Vagina (tissue), 2 donors: ENCODE measurements around the gene RBM42. TPM values are rescaled to one million over a fixed set of nuclear protein-coding genes. Genes with fewer than 3 reads are reported as not detected.

ENCODE experiments used
- DNase-seq, 2 donors: peaks; one replicate each; pipeline ENCODE4 v3.0.0-alpha.2; 2017; ENCODE audit errors: extremely low spot score in 2 of 2
- H3K27ac ChIP-seq: fragments of 200-600 bp; sonication (generic); one replicate; pipeline ENCODE4 v1.5.1; 2019
- H3K27me3 ChIP-seq: fragments of 200-600 bp; sonication (generic); one replicate; pipeline ENCODE4 v1.5.1; 2019
- H3K36me3 ChIP-seq, 2 donors: fragments of 200-600 bp; sonication (generic); one replicate each; pipeline ENCODE4 v1.5.1; 2017 to 2019
- H3K4me1 ChIP-seq: fragments of 200-600 bp; sonication (generic); one replicate; pipeline ENCODE4 v1.5.1; 2019
- H3K4me3 ChIP-seq, 2 donors: fragments of 200-600 bp; sonication (generic); 1 replicate in 1 of 2; 2 replicates in 1 of 2; pipeline ENCODE4 v1.5.1; 2016 to 2019
- H3K9me3 ChIP-seq: fragments of 200-600 bp; sonication (generic); one replicate; pipeline ENCODE4 v1.5.1; 2019
- CTCF ChIP-seq, 3 experiments: fragments of 450-650 bp in 2 of 3; fragments of 200-600 bp in 1 of 3; sonication (generic) in 1 of 3; IDR thresholded peaks; one replicate each; pipeline ENCODE4 v1.5.1; 2017 to 2019; ENCODE audit warnings: antibody characterized with exemption in 3 of 3, mild to moderate bottlenecking in 2 of 3, moderate library complexity in 2 of 3
- POLR2A ChIP-seq, 2 donors: fragments of 450-650 bp; IDR thresholded peaks; one replicate each; pipeline ENCODE4 v1.6.1; 2017; ENCODE audit warnings: antibody characterized with exemption in 2 of 2, mild to moderate bottlenecking in 2 of 2, moderate library complexity in 2 of 2
- POLR2AphosphoS5 ChIP-seq, 2 donors: sonication (generic); formaldehyde crosslinking; IDR thresholded peaks; one replicate each; pipeline ENCODE4 v1.9.0; 2017; ENCODE audit warnings: antibody characterized with exemption in 2 of 2, mild to moderate bottlenecking in 2 of 2, low read depth in 1 of 2; ENCODE audit not compliant: insufficient read depth in 1 of 2
- intact Hi-C: fragments of 100-400 bp; cut with DNase I; formaldehyde crosslinking; loops from one replicate; pipeline ENCODE4 v1.15.1; 2023
- total RNA-seq: library from RNA; depleted of rRNA; stranded (reverse); fragments of >200 nt; gene quantifications from one replicate; pipeline ENCODE4 v1.2.3, GENCODE V29; 2016

The RBM42 gene
- total RNA-seq, 1 donor from 2014 or later, result 54.3 TPM

- intact Hi-C loops, result no loop called here
- H3K4me1 ChIP-seq, result peaks cover 18% of the 10 kb centered on the region
- H3K9me3 ChIP-seq, result no peaks in the 10 kb centered on the region
- no peak overlapping the region for H3K4me3 ChIP-seq
- no peaks in the 10 kb centered on the region for H3K27me3 ChIP-seq
- peaks cover 0 to 75% of the 10 kb centered on the region in 2 donors for H3K36me3 ChIP-seq
- no peak for DNase-seq
- no peak overlapping the region for H3K27ac ChIP-seq
- TF ChIP-seq POLR2AphosphoS5 (IDR thresholded peaks at IDR 0.05; ENCODE audit: insufficient read depth in 1 of 2, low read depth in 1 of 2) (no peak), POLR2A (IDR thresholded peaks at IDR 0.05) (no peak), CTCF (IDR thresholded peaks at IDR 0.05) (no peak)
Observed at GRCh38 chr19:35633727-35634440, 5.0 kb downstream of the RBM42 start.

DNA sequence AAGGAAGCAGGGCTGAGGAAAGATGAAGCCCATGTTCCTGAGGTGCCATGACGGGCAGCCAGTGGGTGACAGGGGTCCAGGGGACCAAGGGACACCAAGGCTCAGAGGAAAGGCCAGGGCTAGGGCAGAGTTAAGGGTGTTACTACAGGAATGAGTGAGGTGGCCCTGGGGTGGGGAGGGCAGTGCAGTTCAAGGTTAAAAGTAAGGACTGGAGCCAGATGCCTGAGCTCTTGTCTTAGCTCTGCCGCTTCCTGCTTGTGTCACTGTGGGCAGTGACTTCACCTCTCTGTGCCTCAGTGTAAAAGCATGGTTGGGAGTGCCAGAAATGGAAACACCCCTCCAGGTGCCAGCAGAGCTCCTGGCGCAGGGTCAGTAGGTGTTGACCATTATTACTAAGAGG, 7.8 kb downstream of the RBM42 start:
- intact Hi-C loops, result no loop called here
- no peak for DNase-seq
- H3K27me3 ChIP-seq, result no peaks in the 10 kb centered on the region
- TF ChIP-seq POLR2A (IDR thresholded peaks at IDR 0.05) (no peak), CTCF (IDR thresholded peaks at IDR 0.05) (no peak), POLR2AphosphoS5 (IDR thresholded peaks at IDR 0.05; ENCODE audit: insufficient read depth in 1 of 2, low read depth in 1 of 2) (no peak)
- H3K4me3 ChIP-seq, result no peak overlapping the region
- H3K36me3 ChIP-seq, result peaks cover 0 to 61% of the 10 kb centered on the region in 2 donors
- H3K27ac ChIP-seq, result no peak overlapping the region
- peaks cover 3% of the 10 kb centered on the region for H3K4me1 ChIP-seq
- no peaks in the 10 kb centered on the region for H3K9me3 ChIP-seq

DNA sequence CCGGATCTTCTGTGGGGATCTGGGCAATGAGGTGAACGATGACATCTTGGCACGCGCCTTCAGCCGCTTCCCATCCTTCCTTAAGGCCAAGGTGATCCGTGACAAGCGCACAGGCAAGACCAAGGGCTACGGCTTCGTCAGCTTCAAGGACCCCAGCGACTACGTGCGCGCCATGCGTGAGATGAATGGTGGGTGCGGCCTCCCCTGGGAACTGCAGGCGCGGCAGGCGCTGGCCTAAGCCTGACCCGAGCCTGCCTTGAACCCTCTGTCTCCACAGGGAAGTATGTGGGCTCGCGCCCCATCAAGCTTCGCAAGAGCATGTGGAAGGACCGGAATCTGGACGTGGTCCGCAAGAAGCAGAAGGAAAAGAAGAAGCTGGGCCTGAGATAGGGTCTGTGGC, 8.3 kb downstream of the RBM42 start:
- intact Hi-C loops, result no loop called here
- no peak overlapping the region for H3K4me3 ChIP-seq
- H3K4me1 ChIP-seq, result peaks cover 8% of the 10 kb centered on the region
- H3K27ac ChIP-seq, result no peak overlapping the region
- H3K36me3 ChIP-seq, result peaks cover 0 to 55% of the 10 kb centered on the region in 2 donors
- H3K27me3 ChIP-seq, result no peaks in the 10 kb centered on the region
- H3K9me3 ChIP-seq, result no peaks in the 10 kb centered on the region
- no peak for DNase-seq
- TF ChIP-seq CTCF (IDR thresholded peaks at IDR 0.05) (no peak), POLR2A (IDR thresholded peaks at IDR 0.05) (no peak), POLR2AphosphoS5 (IDR thresholded peaks at IDR 0.05; ENCODE audit: insufficient read depth in 1 of 2, low read depth in 1 of 2) (no peak)

- H3K9me3 ChIP-seq, result no peaks in the 10 kb centered on the region
- no peak overlapping the region for H3K4me3 ChIP-seq
- TF ChIP-seq CTCF (IDR thresholded peaks at IDR 0.05), result no peak
- TF ChIP-seq POLR2A (IDR thresholded peaks at IDR 0.05), result no peak
- no peak for TF ChIP-seq POLR2AphosphoS5 (IDR thresholded peaks at IDR 0.05; ENCODE audit: insufficient read depth in 1 of 2, low read depth in 1 of 2)
- no peak overlapping the region for H3K27ac ChIP-seq
- H3K27me3 ChIP-seq, result no peaks in the 10 kb centered on the region
- intact Hi-C loops, result no loop called here
- H3K36me3 ChIP-seq, result peaks cover 0 to 34% of the 10 kb centered on the region in 2 donors
- H3K4me1 ChIP-seq, result peaks cover 19% of the 10 kb centered on the region
- DNase-seq, result peak in 1 of 2 donors; percentile 64
Observed at GRCh38 chr19:35639321-35639639, 10.4 kb downstream of the RBM42 start.

- no peak for TF ChIP-seq POLR2A (IDR thresholded peaks at IDR 0.05)
- TF ChIP-seq CTCF (IDR thresholded peaks at IDR 0.05), result no peak
- no peak for TF ChIP-seq POLR2AphosphoS5 (IDR thresholded peaks at IDR 0.05; ENCODE audit: insufficient read depth in 1 of 2, low read depth in 1 of 2)
- peaks cover 21% of the 10 kb centered on the region for H3K4me1 ChIP-seq
- intact Hi-C loops, result no loop called here
- no peaks in the 10 kb centered on the region for H3K27me3 ChIP-seq
- no peak overlapping the region for H3K27ac ChIP-seq
- peaks cover 0 to 28% of the 10 kb centered on the region in 2 donors for H3K36me3 ChIP-seq
- no peak overlapping the region for H3K4me3 ChIP-seq
- no peaks in the 10 kb centered on the region for H3K9me3 ChIP-seq
- DNase-seq, result peak in 1 of 2 donors; percentile 37
Observed at GRCh38 chr19:35639863-35640262, 11.0 kb downstream of the RBM42 start.
